Endothelial cell of umbilical vein (primary cell): Measurements from ENCODE around the gene COL9A3. TPM values are rescaled to one million over a fixed set of nuclear protein-coding genes. Genes with fewer than 3 reads are reported as not detected.

ENCODE experiments used
- BruUV-seq: library from RNA; stranded (reverse); fragments of 400-500 nt; replicated peaks from 2 replicates; lab custom pipeline; 2021; lab: Mats Ljungman, UMichigan
- CTCF ChIA-PET: fragments of 300-600, 350-600 bp; sonication (Branson Sonifier 250); formaldehyde crosslinking; loops from one replicate; lab custom pipeline; 2021; ENCODE audit warnings: antibody characterized with exemption, inconsistent platforms; lab: Charles Lee
- POLR2A ChIA-PET: fragments of 300-600, 350-600 bp; sonication (Branson Sonifier 250); formaldehyde crosslinking; loops from one replicate; lab custom pipeline; 2021; ENCODE audit warnings: antibody characterized with exemption, inconsistent platforms; lab: Charles Lee
- DNase-seq: peaks from one replicate; pipeline ENCODE4 v3.0.0-alpha.2; 2011; ENCODE audit warnings: low read depth, low spot score
- FAIRE-seq: peaks from 2 replicates; lab custom pipeline; 2011; peaks lifted over from hg19 to GRCh38; lab: Jason Lieb, UNC
- H2AFZ ChIP-seq: 2 replicates; pipeline ENCODE4 v1.6.0; 2012; ENCODE audit warnings: low read depth, low read length, control low read depth, inconsistent platforms
- H3K27ac ChIP-seq: 2 replicates; pipeline ENCODE4 v1.5.1; 2011; ENCODE audit warnings: low read depth, mild to moderate bottlenecking, control low read depth, low read length, moderate library complexity; ENCODE audit not compliant: insufficient read depth
- H3K27me3 ChIP-seq, 2 experiments: 2 replicates each; pipeline versions ENCODE4 v1.6.0 to v1.6.1; 2011; ENCODE audit warnings: low read length in 2 of 2, mixed read lengths in 1 of 2; ENCODE audit not compliant: control insufficient read depth in 2 of 2, insufficient read depth in 2 of 2
- H3K36me3 ChIP-seq, 2 experiments: 2 replicates in 1 of 2; 3 replicates in 1 of 2; pipeline ENCODE4 v1.5.1; 2011; ENCODE audit warnings: low read length in 2 of 2, mild to moderate bottlenecking in 1 of 2, moderate library complexity in 1 of 2; ENCODE audit not compliant: control insufficient read depth in 2 of 2, insufficient read depth in 2 of 2; ENCODE audit errors: extremely low read depth in 1 of 2
- H3K4me1 ChIP-seq: 3 replicates; pipeline ENCODE4 v1.5.1; 2011; ENCODE audit warnings: mild to moderate bottlenecking, low read length; ENCODE audit not compliant: control insufficient read depth, insufficient read depth; ENCODE audit errors: extremely low read depth
- H3K4me2 ChIP-seq: 2 replicates; pipeline ENCODE4 v1.6.1; 2011; ENCODE audit warnings: low read length, control low read depth, mixed read lengths; ENCODE audit not compliant: insufficient read depth
- H3K4me3 ChIP-seq, 3 experiments: fragments of 200-600 bp in 1 of 3; sonication (generic), shearing (Covaris generic) in 1 of 3; replicated peaks in 1 of 3; 2 replicates each; pipeline ENCODE4 v1.5.1; 2011 to 2016; ENCODE audit warnings: control low read depth in 3 of 3, low read length in 3 of 3, mild to moderate bottlenecking in 2 of 3, inconsistent platforms in 1 of 3, low read depth in 1 of 3, moderate library complexity in 1 of 3; ENCODE audit not compliant: insufficient read depth in 1 of 3
- H3K79me2 ChIP-seq: 2 replicates; pipeline ENCODE4 v1.6.0; 2012; ENCODE audit warnings: low read length, inconsistent platforms; ENCODE audit not compliant: control insufficient read depth, insufficient read depth
- H3K9ac ChIP-seq: replicated peaks from 2 replicates; pipeline ENCODE3; 2011; ENCODE audit warnings: low read length, control low read depth; ENCODE audit not compliant: insufficient read depth; ENCODE audit errors: extremely low read depth
- H3K9me1 ChIP-seq: replicated peaks from 3 replicates; pipeline ENCODE4 v1.6.0; 2011; ENCODE audit warnings: mild to moderate bottlenecking, low read length; ENCODE audit not compliant: control insufficient read depth, insufficient read depth; ENCODE audit errors: extremely low read depth
- H3K9me3 ChIP-seq: replicated peaks from 2 replicates; pipeline ENCODE4 v1.5.1; 2012; ENCODE audit warnings: low read length, inconsistent platforms; ENCODE audit not compliant: control insufficient read depth, insufficient read depth
- H4K20me1 ChIP-seq: replicated peaks from 2 replicates; pipeline ENCODE3; 2011; ENCODE audit warnings: mild to moderate bottlenecking, low read length; ENCODE audit not compliant: control insufficient read depth, insufficient read depth; ENCODE audit errors: extremely low read depth
- EZH2 ChIP-seq: IDR thresholded peaks from 2 replicates; pipeline ENCODE4 v1.6.1; 2012; ENCODE audit warnings: borderline replicate concordance, low read depth, mild to moderate bottlenecking, moderate library complexity, low read length, inconsistent platforms; ENCODE audit not compliant: severe bottlenecking
- FOS ChIP-seq: IDR thresholded peaks from 2 replicates; pipeline ENCODE4 v1.6.1; 2011; ENCODE audit warnings: mild to moderate bottlenecking, low read length, moderate library complexity, borderline replicate concordance; ENCODE audit not compliant: insufficient read depth
- GATA2 ChIP-seq: IDR thresholded peaks from 2 replicates; pipeline ENCODE4 v1.7.0; 2011; ENCODE audit warnings: low read depth, mild to moderate bottlenecking, moderate library complexity, mixed read lengths, low read length; ENCODE audit not compliant: insufficient read length, insufficient read depth
- JUN ChIP-seq: IDR thresholded peaks from 2 replicates; pipeline ENCODE4 v1.6.1; 2011; ENCODE audit warnings: borderline replicate concordance, low read depth; ENCODE audit not compliant: insufficient read length, insufficient read depth
- MAX ChIP-seq: IDR thresholded peaks from 2 replicates; pipeline ENCODE4 v1.6.1; 2011; ENCODE audit not compliant: insufficient read depth, insufficient read length
- MYC ChIP-seq: IDR thresholded peaks from one replicate; pipeline ENCODE4 v1.6.1; 2011; ENCODE audit warnings: mild to moderate bottlenecking, low read depth, low read length
- POLR2A ChIP-seq: IDR thresholded peaks from 2 replicates; pipeline ENCODE4 v1.6.1; 2012; ENCODE audit warnings: low read depth, mild to moderate bottlenecking, control low read depth, low read length
- POLR2AphosphoS5 ChIP-seq: IDR thresholded peaks from 2 replicates; pipeline ENCODE4 v1.6.1; 2012; ENCODE audit warnings: low read depth, mild to moderate bottlenecking, control low read depth, low read length, moderate library complexity; ENCODE audit not compliant: insufficient read depth
- dilution Hi-C: fragments of 300-500 bp; cut with MboI; formaldehyde crosslinking; loops from one replicate; pipeline ENCODE4 v1.15.0; 2019; ENCODE audit warnings: low sequenced_read_pairs; ENCODE audit not compliant: extremely low pct_ligation_motif_present
- intact Hi-C: fragments of 100-400 bp; cut with micrococcal nuclease; formaldehyde crosslinking; loops from one replicate; pipeline ENCODE4 v1.10.0; 2022
- polyA plus RNA-seq, 4 experiments: library from polyadenylated mRNA; depleted of rRNA in 3 of 4; stranded (reverse) in 3 of 4; unstranded in 1 of 4; fragments of >200 nt; gene quantifications; 2 replicates each; pipeline versions ENCODE4 v1.2.1 to v1.2.3, GENCODE V29; 2011 to 2012; ENCODE audit warnings: missing spikeins in 1 of 4
- total RNA-seq: library from RNA; stranded (reverse); gene quantifications from 2 replicates; pipeline ENCODE4 v1.2.3, GENCODE V29; 2021
- TF ChIP-seq, protein P1 (sequence below), 2 donors: IDR thresholded peaks; 1 replicate in 1 of 2; 2 replicates in 1 of 2; pipeline ENCODE4 v1.5.1; 2011; ENCODE audit warnings: low read length in 2 of 2, mild to moderate bottlenecking in 2 of 2, moderate library complexity in 2 of 2, control low read depth in 1 of 2, inconsistent platforms in 1 of 2, low read depth in 1 of 2; ENCODE audit not compliant: insufficient read depth in 1 of 2; ENCODE audit errors: extremely low read depth in 1 of 2

COL9A3 gene
- total and polyA plus RNA-seq, 2 donors (not counting 3 experiments of a cell fraction or from before 2014, with no cell fraction given): 0.46 to 0.60 TPM

DNA sequence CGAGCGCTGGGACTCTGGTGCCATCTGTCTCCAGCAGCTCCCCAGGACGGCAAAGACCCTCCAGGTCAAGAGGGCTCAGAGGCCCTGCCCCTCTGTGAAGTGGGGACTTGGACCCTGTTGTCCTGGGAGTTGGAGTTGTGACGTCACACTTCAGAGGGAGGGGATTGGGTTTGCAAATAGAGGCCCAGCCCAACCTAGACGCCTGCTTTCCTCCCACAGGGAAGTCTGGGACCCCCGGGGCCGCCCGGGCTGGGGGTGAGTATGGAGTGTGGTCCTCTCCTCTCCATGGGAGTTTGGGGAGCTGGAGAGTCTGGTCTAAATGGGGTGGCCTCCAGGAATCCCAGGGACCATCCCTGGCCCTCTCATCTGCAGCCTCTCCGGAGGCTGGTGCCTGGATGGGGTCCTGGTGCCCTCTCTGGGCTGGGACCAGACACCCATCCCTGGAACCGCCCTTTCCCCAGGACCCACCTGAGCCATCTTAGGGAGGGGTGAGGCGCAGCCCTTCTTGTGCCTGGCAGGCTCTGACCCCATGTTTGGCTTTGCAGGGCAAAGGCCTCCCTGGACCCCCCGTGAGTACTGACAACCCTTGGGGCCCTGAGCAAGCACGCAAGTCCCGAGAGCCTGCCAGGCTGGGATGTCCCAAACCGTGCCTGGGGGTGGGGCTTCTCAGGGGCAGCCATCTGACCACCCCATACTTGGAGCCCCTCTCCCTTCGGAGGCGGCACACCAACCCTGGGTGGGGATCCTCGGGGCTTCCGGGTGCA is 4.3 kb downstream of the COL9A3 start:
- DNase-seq: no peak
- CTCF ChIA-PET: no interaction called here
- intact Hi-C loops: no loop called here
- dilution Hi-C loops: no loop called here
- Histone ChIP-seq H4K20me1 (no peaks in the 10 kb centered on the region), H3K4me3 (no peak overlapping the region), H3K9me3 (no peaks in the 10 kb centered on the region), H3K79me2 (no peaks in the 10 kb centered on the region), H3K36me3 (no peaks in the 10 kb centered on the region), H3K27me3 (peaks cover 5 to 16% of the 10 kb centered on the region in 2 experiments), H3K9ac (no peak overlapping the region), H3K4me2 (no peak overlapping the region), H3K9me1 (no peaks in the 10 kb centered on the region), H3K4me1 (peaks cover 17% of the 10 kb centered on the region), H2AFZ (no peak overlapping the region), H3K27ac (no peak overlapping the region)
- no peak for FAIRE-seq
- POLR2A ChIA-PET: no interaction called here
- no TSS peak for BruUV-seq
- TF ChIP-seq FOS: no peak
- TF ChIP-seq EZH2: no peak
- no peak for TF ChIP-seq GATA2
- TF ChIP-seq POLR2A: no peak
- TF ChIP-seq MYC: no peak
- TF ChIP-seq MAX: no peak
- TF ChIP-seq POLR2AphosphoS5: no peak
- no peak for TF ChIP-seq JUN
- TF ChIP-seq, protein P1, sequence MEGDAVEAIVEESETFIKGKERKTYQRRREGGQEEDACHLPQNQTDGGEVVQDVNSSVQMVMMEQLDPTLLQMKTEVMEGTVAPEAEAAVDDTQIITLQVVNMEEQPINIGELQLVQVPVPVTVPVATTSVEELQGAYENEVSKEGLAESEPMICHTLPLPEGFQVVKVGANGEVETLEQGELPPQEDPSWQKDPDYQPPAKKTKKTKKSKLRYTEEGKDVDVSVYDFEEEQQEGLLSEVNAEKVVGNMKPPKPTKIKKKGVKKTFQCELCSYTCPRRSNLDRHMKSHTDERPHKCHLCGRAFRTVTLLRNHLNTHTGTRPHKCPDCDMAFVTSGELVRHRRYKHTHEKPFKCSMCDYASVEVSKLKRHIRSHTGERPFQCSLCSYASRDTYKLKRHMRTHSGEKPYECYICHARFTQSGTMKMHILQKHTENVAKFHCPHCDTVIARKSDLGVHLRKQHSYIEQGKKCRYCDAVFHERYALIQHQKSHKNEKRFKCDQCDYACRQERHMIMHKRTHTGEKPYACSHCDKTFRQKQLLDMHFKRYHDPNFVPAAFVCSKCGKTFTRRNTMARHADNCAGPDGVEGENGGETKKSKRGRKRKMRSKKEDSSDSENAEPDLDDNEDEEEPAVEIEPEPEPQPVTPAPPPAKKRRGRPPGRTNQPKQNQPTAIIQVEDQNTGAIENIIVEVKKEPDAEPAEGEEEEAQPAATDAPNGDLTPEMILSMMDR (IDR thresholded peaks at IDR 0.05; ENCODE audit: extremely low read depth in 1 of 2, insufficient read depth in 1 of 2, low read depth in 1 of 2, low read length in 2 of 2): no peak
